8988T (cell line): ENCODE results near the gene PEBP1.
A peak's percentile ranks its signal among the peaks of the same experiment; 100 is the strongest.
"Not testable (repeated sequence)": the region's sequence is repeated elsewhere in the genome, so short reads cannot be mapped to it uniquely, and the experiment has no call there.

Experiments used
- DNase-seq: peaks from one replicate; pipeline ENCODE4 v3.0.0; 2011

The PEBP1 gene

DNA sequence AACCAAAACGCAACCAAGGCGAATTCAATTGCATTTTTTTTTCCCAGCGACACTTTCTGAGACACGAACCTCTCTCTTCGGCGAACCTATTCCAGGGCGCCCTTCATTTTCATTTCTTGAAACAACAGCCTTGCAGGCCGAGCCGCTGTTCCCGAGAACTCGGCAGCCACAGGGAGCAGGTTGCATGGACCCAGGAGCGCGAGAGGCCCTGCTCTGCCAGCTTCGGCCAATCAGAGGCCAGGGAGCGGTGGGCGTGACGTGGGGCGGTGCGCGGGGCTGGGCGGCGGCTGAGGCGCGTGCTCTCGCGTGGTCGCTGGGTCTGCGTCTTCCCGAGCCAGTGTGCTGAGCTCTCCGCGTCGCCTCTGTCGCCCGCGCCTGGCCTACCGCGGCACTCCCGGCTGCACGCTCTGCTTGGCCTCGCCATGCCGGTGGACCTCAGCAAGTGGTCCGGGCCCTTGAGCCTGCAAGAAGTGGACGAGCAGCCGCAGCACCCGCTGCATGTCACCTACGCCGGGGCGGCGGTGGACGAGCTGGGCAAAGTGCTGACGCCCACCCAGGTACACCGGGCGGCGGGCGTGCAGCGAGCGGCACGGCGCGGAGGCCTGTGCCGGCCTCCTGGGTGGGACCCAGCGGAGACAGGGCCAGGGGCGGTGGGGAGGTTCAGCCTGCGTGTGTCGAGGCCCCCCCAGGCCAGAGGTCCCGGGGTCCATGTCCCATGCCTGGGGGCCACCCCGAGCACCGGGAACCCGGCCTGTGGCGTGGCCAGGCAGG, at the start of gene PEBP1:
PEBP1 (plus strand) TSS at position 337 of the 771 bp plus-strand sequence; CDS start at position 423, 86 bp downstream.
- DNase-seq: peak; percentile 93

DNA sequence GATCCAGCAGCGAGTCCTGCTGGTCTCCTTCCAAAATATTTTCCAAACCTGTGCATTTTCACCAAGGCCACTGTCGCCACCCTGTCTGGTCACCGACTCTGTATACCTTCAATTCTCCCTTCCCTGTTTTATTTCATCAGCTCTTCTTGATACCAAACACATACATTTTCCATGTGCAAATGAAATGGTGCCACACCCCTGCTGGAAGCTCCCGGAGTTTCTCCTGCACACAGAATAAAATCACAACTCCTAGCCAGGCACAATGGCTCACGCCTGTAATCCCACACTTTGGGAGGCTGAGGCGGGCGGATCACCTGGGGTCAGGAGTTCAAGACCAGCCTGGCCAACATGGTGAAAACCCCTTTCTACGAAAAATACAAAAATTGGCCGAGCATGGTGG, 46.1 kb upstream of the PEBP1 start:
- DNase-seq: no peak

DNA sequence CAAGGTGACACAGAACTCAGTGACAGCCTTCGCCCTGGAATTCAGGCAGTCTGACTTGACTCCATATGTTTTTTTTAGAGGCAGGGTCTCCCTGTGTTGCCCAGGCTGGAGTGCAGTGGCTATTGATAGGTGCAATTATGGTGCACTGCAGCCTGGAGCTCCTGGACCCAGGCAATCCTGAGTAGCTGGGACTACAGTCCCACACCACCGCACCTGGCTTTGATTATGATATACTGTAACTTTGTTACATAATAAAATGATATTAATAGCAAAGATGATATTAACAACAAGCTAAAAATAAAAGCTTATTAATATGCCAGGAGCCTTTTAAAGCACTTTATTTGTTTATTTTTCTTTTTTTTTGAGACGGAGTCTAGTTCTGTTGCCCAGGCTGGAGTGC, 41.9 kb upstream of the PEBP1 start:
- no peak for DNase-seq

DNA sequence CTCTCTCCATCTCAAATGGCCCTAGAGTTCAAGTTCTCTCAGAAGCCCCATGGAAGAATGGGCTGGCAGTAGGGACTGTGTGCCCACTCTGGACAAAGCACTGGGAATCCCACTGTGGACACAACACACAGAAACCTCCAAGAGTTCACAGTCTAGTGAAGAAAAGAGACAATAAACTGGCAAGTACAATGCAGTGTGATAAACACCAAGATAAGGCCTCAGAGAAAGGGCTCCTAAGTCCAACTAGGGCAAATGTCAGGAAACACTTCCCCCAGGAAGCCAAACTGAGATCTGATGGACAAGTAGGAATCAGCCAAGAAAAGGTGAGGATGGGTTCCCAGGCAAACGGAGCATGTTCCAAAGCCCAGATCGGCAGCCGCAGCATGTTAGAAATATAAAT, 37.5 kb upstream of the PEBP1 start:
- no peak for DNase-seq

DNA sequence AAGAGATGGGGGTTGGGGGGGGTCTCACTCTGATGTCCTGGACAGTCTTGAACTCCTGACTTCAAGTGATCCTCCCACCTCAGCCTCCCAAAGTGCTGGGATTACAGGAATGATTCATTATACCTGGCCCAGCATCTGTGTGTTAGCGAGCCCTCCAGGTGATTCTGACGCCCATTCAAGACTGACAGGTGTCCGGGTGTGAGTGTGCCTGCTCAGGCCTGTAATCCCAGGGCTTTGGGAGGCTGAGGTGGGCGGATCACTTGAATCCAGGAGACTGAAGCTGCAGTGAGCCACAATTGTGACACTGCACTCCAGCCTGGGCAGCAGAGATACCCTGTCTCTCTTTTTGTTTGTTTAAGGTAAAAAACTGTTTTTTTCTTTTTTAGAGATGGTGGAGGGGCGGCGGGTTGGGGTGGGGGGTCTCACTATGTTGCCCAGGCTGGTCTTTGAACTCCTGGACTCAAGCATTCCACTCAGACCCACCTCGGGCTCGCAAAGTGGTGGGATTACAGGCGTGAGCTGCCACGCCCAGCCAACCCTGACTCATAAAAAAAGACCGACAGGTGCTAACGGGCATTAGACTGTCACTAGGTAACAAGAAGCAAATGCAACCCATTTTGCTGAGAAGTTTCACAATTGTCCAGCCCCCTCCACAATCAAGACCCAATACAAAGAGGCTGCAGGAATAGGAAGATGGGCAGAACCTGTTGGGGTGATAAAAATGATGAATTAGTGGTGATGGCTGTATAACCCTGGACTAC, 36.8 kb upstream of the PEBP1 start:
- no peak for DNase-seq

DNA sequence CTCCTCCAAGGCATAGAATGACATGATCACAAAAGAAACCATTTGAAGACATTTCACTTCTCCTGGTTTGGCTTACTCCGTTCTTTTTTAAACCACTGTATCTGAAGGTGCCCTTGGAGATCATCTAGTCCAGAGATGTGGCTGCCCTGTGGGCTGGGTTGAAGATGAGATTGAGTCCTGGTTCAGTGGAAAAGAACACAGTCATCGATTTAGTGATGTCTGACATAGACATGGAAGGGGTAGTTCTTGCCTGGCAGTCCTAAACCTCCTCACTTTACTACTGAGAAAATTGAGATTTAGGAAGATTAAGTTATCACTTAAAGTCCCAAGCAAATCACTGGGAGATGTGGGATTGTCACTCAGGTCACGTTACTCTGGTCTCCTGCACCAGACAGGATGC, 34.9 kb upstream of the PEBP1 start:
- DNase-seq: no peak

DNA sequence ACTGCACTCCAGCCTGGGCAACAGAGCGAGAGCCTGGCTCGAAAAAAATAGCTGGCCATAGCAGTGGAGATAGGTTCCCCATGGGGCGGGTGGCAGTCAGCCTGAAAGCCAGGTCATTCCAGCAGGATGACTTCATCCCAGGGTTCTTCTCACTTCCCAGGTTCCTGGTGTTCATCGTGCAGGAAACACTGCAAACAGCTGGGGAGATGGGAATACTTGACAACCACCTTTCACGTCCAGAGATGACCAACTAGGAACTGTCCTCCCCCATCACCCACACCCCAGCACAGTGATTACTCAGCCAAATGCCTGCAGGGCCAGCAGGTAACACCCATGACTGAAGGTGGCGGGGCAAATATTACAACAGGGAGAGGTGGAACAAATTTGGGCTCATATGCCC, 33.9 kb upstream of the PEBP1 start:
- peak; percentile 42 for DNase-seq

DNA sequence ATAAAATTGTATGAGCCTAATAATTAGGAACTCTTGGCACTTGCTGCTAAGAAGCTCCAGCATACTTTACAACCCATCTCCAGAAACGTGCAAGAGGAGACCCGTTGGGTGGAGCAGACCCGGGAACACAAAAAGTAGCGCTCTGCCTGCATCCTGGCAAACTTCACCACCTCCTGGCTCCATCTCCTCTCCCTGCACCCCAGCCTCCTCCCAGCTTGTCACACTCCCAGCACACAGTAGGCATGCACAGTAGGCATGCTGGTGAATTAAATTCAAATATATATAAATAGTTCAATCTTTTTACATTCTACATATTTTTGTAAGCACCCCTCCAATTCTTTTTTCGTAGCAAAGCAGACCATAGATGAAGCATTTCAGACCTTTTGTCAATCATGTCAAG, 33.3 kb upstream of the PEBP1 start:
- DNase-seq: peak; percentile 46

DNA sequence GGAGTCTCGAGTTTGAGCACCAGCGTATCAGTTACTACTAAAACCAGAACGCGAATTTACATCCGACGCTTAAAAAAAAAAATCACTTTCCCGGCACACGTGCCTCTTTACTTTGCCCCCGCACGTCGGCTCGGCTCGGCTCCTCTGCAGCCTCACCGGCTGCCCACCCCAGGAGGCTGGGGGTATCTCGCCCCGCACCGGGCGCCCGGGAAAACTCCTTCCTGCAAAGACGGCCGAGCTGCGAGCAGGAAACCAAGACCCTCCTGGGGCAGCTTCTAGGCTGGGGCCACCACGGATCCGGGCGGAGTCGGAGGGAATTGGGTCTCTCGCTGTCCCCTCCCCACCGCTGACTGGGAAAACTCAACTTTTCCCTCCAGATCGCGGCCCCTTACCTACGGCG, 32.7 kb upstream of the PEBP1 start:
- no peak for DNase-seq

DNA sequence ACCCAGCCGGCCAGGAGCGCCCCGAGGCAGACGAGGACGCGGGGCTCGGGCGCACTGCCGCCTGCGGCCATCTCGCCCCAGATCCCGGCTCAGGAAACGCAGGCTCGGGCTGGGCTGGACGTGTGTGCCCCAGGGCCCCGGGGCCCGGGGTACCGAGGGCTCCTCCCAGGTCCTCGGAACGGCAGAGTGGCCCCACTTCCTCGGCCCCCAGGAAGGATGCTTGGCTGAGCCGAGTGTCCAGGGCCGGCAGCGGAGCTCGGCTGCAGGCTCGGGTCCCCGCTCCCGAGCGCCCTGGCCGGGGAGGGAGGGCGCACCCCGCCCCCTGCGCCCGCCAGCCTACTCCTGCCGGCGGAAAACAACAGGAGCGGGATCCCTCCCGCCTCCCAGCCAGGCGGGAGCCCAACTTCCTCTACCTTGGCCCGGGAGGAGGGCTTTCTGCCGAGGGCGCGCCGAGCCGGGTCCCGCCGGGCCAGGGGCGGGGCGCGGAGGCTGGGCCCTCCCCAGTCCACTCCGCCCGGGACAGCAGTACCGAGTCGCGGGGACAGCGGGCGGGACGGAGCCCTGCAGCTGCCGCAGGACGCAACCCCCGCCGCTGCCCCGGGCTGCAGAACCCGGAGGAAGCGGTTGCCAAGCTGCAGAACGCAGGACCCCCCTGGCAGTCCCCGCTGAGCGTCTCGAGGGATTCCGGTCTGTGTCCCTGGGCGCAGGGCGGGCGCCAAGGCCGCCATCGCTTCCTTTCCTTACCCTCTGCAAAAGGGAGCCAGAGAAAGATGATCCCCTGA, 32.1 kb upstream of the PEBP1 start, which contains the start of gene VSIG10:
VSIG10 (minus strand) TSS at position 411 of the 782 bp plus-strand sequence; CDS start at position 71, 340 bp downstream.
- DNase-seq: peak; percentile 80

DNA sequence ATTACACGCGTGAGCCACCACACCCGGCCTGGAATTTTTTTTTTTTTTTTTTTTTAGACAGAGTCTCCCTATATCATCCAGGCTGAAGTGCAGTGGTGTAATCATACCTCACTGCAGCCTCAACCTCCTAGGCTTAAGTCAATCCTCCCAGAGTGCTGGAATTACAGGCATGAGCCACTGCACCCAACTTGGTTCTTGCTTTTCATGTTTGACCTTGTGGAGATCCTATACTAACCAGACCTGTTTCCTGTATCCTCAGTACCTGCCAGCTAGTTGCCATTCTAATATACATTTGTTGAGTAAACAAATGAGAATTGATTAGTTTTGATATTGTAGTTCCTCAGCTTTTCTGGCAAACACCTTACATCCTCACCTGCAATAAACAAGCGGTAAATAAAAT, 28.9 kb upstream of the PEBP1 start:
- no peak for DNase-seq

DNA sequence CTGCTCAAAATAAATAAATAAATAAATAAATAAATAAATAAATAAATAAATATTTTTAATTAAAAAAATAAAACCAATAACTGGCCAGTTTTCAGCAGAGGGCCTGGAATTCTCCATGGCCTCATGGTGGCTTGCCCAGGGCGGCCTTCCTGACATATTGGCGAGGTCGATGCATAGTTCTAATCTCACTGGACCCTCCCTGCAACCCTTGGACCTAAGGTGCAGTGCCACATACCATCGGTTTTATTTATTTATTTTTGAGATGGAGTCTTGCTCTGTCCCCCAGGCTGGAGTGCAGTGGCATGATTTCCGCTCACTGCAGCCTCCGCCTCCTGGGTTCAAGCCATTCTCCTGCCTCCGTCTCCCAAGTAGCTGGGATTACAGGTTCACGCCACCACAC, 28.2 kb upstream of the PEBP1 start:
- DNase-seq: no peak

DNA sequence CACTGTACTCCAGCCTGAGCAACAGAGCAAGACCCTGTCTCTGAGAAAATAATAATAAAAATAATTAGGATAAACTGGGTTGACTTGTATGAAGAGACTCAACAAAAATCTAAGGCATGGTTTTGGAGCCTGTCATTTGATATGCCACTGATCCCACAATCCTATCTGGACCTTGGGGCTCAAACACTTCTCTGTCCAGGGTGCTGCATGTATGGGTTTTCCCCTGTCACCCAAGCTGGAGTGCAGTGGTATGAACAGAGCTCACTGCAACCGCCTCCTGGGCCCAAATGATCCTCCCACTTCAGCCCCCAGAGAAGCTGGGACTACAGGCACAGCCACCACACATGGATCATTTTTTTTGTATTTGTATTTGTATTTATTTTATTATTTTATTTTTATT, 26.8 kb upstream of the PEBP1 start:
- no peak for DNase-seq

DNA sequence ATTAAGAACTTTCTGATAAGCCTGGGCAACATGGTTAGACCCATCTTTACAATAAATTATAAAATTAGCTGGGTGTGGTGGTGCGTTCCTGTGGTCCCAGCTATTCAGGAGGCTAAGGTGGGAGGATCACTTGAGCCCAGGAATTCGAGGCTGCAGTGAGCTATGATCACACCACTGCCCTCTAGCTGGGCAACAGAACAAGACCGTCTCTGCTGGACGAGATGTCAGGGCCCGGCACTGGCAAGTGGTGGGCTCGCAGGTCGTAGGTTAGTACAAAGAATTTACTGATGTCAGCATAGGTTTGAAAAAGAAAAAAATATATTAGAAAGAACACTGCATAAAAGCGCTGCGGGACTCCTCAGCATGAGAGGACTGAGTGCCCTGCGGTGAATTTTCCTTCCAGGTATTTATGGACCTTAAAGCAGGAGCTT, 16.5 kb upstream of the PEBP1 start:
- DNase-seq: no peak

DNA sequence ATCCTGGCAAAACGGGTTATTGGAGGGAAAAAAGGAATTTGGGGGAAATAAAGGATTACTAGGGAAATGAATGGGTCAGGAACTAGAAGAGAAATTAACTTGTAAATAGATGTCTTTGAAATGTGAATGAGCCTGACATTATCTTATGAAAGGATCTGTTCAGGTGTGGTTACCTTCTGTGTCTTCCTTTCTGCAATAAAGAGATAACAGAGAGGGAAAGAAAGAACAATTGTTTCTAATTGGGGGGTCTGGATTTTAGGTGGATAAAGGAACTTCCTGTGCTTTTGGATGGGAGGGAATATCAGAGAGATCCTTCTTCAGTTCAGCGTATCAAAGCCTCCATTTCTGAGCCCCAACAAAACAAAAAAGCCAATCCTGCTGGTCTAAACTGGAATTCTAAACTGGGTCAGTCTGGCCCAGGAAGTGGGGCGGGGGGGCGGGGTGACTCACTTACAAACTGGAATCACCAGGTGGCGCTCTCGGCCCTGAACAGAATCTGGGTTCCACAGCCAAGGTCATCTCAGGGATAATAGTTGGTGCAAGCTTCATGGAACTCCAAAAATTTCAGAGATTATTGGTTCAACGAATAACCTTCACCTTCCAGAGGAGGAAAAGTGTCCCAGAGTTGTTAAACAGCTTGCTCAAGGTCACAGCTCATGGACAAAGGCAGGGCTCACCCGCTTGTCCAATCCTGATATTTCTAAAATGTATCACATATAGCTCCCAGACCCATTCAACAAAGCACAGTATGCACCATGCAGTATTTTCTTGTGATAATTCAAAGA, 15.2 kb upstream of the PEBP1 start:
- DNase-seq: peak; percentile 66

DNA sequence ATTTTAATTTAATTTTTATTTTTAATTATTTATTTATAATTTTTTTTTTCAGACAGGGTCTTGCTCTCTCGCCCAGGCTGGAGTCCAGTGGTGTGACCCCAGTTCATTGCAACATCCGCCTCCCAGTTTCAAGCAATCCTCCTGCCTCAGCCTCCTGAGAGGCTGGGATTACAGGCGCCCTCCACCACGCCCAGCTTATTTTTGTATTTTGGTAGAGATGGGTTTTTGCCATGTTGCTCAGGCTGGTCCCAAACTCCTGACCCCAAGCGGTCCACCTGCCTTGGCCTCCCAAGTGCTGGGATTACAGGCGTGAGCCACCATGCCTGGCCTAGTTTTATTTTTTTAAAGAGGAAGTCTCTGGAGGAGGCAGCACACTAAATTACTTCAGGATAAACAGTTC, 13.7 kb upstream of the PEBP1 start:
- DNase-seq: no peak

DNA sequence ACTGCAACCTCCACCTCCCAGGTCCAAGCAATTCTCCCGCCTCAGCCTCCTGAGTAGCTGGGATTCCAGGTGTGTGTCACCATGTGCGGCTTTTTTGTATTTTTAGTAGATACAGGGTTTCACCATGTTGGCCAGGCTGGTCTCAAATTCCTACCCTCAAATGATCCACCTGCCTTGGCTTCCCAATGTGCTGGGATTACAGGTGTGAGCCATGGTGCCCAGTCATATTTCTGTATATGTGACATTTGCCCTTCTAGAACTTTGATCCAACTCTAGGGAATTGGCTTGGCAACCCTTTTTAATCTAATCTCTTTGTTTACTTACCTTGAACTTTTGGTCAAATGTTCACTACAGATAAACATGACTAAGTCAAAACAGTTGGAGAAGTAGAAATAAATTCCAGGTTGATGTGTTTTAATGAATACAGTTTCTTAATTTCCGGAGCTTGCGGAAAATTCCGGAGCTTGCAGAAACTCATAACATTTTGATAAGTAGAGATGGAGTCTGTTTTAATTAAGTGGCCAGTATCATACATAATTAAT, 11.5 kb upstream of the PEBP1 start:
- DNase-seq: no peak

DNA sequence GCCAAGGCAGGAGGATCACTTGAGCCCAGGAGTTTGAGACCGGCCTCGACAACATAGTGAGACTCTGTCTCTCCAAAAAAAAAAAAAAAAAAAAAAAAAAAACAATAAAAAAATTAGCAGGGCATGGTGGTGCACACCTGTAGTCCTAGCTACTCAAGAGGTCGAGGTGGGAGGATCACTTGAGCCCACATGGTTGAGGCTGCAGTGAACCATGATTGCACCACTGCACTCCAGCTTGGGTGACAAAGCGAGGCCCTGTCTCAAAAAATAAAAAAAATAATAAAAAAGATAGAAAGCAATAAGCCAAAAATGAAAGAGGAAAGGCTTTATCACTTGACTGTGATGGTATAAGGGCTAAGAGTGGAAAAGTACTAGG, 10.2 kb upstream of the PEBP1 start:
- DNase-seq: no peak

DNA sequence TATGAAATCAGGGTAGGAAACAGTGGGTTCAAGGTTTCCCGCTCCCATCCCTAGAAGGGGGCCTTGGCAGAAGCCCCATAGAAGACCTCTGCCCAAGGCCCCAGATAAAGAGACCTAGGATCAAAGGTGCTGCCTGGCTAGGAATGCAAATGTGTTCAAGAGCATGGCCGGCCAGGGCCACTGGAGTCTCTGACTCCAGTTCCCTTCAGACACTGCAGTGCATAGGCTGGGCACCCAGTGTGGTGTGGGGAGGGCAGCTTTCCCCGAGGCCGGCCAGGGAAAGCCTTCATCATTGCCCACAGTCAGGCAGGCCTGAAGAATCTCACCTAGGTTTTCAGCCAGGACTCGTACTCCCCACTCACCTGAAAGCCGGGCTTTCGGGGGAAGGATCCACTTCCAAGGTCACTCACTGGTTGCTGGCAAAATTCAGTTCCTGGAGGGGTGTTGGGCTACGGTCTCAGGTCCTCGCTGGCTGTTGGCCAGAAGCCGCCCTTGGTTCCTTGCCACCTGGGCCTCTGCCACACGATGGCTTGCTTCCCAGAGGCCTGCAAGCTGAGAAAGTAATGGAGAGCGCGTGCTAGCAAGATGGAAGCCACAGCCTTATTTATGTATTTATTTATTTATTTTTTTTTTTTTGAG, 9.7 kb upstream of the PEBP1 start:
- DNase-seq: no peak

DNA sequence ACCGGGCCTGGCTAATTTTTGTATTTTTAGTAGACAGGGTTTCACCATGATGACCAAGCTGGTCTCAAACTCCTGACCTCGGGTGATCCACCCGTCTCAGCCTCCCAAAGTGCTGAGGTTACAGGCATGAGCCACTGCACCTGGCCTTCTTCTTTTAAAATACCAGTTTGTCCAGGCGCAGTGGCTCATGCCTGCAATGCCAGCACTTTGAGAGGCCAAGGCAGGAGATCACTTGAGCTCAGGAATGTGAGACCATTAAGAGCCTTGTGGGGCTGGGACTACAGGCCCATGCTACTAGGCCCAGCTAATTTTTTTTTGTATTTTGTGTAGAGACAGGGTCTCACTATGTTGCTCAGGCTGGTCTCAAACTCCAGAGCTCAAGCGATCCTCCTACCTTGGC, 8.1 kb upstream of the PEBP1 start:
- DNase-seq: no peak

DNA sequence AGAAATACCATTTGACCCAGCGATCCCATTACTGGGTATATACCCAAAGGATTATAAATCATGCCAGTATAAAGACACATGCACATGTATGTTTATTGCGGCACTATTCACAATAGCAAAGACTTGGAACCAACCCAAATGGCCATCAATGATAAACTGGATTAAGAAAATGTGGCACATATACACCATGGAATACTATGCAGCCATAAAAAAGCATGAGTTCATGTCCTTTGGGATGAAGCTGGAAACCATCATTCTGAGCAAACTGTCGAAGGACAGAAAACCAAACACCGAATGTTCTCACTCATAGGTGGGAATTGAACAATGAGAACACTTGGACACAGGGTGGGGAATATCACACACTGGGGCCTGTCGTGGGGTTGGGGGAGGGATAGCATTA, 6.5 kb upstream of the PEBP1 start:
- DNase-seq: not testable (repeated sequence)

DNA sequence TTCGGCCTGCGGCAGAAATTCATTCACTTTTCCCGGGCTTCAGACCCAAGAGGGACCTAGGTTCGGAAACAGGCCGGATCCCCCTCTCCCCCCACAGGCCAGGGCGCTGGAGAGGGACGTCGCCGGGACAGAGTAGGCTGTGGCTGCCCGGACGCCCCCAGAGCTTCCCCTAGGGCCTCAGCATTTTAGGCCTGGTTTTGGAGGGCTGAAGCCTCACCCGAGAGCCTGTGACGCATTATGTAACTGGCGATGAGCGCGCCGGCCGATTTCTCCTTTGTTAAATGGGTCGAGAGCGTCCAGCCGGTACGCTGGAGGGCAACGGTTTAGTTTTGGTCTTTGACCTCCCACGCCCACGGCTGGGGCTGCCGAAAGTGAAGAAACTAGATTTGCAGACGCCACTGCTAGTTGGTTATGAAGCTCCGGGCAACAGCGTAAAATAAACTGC, 657 bp downstream of the PEBP1 start:
- DNase-seq: no peak
